Stomach (tissue), 4 donors: ENCODE data around the gene ATP8B2.
A peak's percentile ranks its signal among the peaks of the same experiment; 100 is the strongest.

Experiments used
- EP300 ChIP-seq: sonication (generic); formaldehyde crosslinking; IDR thresholded peaks from one replicate; pipeline ENCODE4 v1.6.1; 2017; ENCODE audit warnings: antibody characterized with exemption
- POLR2A ChIP-seq, 4 donors: fragments of 450-650 bp; IDR thresholded peaks; one replicate each; pipeline ENCODE4 v1.6.1; 2016; ENCODE audit warnings: antibody characterized with exemption in 4 of 4, control low read depth in 2 of 4, mild to moderate bottlenecking in 1 of 4, moderate library complexity in 1 of 4
- TF ChIP-seq, protein P1 (sequence below), 7 experiments: fragments of 450-650 bp in 4 of 7; fragments of 200-600 bp in 3 of 7; sonication (generic) in 3 of 7; IDR thresholded peaks; one replicate each; pipeline ENCODE4 v1.5.1; 2016 to 2019; ENCODE audit warnings: antibody characterized with exemption in 7 of 7, control low read depth in 2 of 7, mild to moderate bottlenecking in 1 of 7

DNA sequence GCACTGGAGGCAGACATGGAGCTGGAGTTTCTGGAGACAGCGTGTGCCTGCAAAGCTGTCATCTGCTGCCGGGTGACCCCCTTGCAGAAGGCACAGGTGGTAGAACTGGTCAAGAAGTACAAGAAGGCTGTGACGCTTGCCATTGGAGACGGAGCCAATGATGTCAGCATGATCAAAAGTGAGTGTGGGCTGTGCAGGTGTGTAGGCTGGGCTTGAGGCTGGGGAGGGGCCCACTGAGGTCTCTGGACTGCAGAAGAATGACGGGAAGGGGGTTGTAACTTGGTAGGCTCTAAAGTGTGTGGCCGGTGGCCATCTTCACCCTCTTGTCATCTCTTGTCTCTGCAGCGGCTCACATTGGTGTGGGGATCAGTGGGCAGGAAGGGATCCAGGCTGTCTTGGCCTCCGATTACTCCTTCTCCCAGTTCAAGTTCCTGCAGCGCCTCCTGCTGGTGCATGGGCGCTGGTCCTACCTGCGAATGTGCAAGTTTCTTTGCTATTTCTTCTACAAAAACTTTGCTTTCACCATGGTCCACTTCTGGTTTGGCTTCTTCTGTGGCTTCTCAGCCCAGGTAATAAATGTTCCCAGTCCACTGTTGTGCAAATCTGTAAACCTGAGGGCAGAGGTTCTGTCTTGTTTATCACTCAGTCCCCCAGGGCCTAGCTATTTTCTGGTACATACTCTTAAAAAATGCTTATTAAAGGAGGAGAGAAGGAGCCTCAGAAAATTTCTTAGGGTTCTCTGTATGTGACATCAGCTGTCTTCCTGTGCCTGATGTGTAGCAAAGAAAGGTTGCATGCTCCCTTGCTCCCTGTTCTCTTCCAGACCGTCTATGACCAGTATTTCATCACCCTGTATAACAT is 19.9 kb downstream of the ATP8B2 start:
- TF ChIP-seq POLR2A (IDR thresholded peaks at IDR 0.05) (no peak), EP300 (no peak)
- TF ChIP-seq, protein P1, sequence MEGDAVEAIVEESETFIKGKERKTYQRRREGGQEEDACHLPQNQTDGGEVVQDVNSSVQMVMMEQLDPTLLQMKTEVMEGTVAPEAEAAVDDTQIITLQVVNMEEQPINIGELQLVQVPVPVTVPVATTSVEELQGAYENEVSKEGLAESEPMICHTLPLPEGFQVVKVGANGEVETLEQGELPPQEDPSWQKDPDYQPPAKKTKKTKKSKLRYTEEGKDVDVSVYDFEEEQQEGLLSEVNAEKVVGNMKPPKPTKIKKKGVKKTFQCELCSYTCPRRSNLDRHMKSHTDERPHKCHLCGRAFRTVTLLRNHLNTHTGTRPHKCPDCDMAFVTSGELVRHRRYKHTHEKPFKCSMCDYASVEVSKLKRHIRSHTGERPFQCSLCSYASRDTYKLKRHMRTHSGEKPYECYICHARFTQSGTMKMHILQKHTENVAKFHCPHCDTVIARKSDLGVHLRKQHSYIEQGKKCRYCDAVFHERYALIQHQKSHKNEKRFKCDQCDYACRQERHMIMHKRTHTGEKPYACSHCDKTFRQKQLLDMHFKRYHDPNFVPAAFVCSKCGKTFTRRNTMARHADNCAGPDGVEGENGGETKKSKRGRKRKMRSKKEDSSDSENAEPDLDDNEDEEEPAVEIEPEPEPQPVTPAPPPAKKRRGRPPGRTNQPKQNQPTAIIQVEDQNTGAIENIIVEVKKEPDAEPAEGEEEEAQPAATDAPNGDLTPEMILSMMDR (IDR thresholded peaks at IDR 0.05) = peak in 5 of 7 experiments; percentile 14 to 53 (median 45)
